Keratinocyte (primary cell): ENCODE measurements around the gene TAF1C. TPM values are rescaled to one million over a fixed set of nuclear protein-coding genes. Genes with fewer than 3 reads are reported as not detected.

ENCODE experiments used
- DNase-seq: peaks from one replicate; pipeline ENCODE4 v3.0.0-alpha.2; 2011; ENCODE audit warnings: low read depth, missing footprints, low spot score
- FAIRE-seq: peaks from 2 replicates; lab custom pipeline; 2011; peaks lifted over from hg19 to GRCh38; lab: Jason Lieb, UNC
- H2AFZ ChIP-seq: 2 replicates; pipeline ENCODE4 v1.6.0; 2012; ENCODE audit warnings: low read length, control low read depth, inconsistent platforms; ENCODE audit not compliant: control insufficient read depth
- H3K27ac ChIP-seq: 2 replicates; pipeline ENCODE4 v1.5.1; 2011; ENCODE audit warnings: low read length; ENCODE audit not compliant: control insufficient read depth, insufficient read depth
- H3K27me3 ChIP-seq: 3 replicates; pipeline ENCODE4 v1.6.0; 2011; ENCODE audit warnings: low read length; ENCODE audit not compliant: control insufficient read depth, insufficient read depth; ENCODE audit errors: extremely low read depth
- H3K36me3 ChIP-seq, 2 experiments: 2 replicates in 1 of 2; 3 replicates in 1 of 2; pipeline ENCODE4 v1.5.1; 2011; ENCODE audit warnings: low read length in 2 of 2, mild to moderate bottlenecking in 1 of 2; ENCODE audit not compliant: control insufficient read depth in 2 of 2, insufficient read depth in 2 of 2; ENCODE audit errors: extremely low read depth in 1 of 2
- H3K4me1 ChIP-seq: 3 replicates; pipeline ENCODE4 v1.5.1; 2011; ENCODE audit warnings: low read length; ENCODE audit not compliant: control insufficient read depth, insufficient read depth; ENCODE audit errors: extremely low read depth
- H3K4me2 ChIP-seq: 3 replicates; pipeline ENCODE4 v1.6.0; 2011; ENCODE audit warnings: low read depth, low read length; ENCODE audit not compliant: control insufficient read depth, insufficient read depth; ENCODE audit errors: extremely low read depth
- H3K4me3 ChIP-seq, 3 experiments: fragments of 200-600 bp in 1 of 3; sonication (generic) in 1 of 3; 2 replicates in 2 of 3; 3 replicates in 1 of 3; pipeline ENCODE4 v1.5.1; 2011 to 2016; ENCODE audit warnings: low read length in 3 of 3, mild to moderate bottlenecking in 3 of 3, control low read depth in 2 of 3, inconsistent platforms in 1 of 3, low read depth in 1 of 3, mixed read lengths in 1 of 3, mixed run types in 1 of 3, moderate library complexity in 1 of 3; ENCODE audit not compliant: control insufficient read depth in 2 of 3, insufficient read depth in 2 of 3; ENCODE audit errors: extremely low read depth in 1 of 3
- H3K79me2 ChIP-seq: 2 replicates; pipeline ENCODE4 v1.6.0; 2012; ENCODE audit warnings: low read length; ENCODE audit not compliant: control insufficient read depth, insufficient read depth
- H3K9ac ChIP-seq: 3 replicates; pipeline ENCODE4 v1.6.0; 2011; ENCODE audit warnings: low read length; ENCODE audit not compliant: control insufficient read depth, insufficient read depth; ENCODE audit errors: extremely low read depth
- H3K9me1 ChIP-seq: 3 replicates; pipeline ENCODE4 v1.6.0; 2011; ENCODE audit warnings: low read length; ENCODE audit not compliant: control insufficient read depth, insufficient read depth; ENCODE audit errors: extremely low read depth
- H3K9me3 ChIP-seq: 2 replicates; pipeline ENCODE4 v1.5.1; 2012; ENCODE audit warnings: low read depth, low read length; ENCODE audit not compliant: control insufficient read depth
- H4K20me1 ChIP-seq: 3 replicates; pipeline ENCODE4 v1.6.0; 2011; ENCODE audit warnings: low read length; ENCODE audit not compliant: control insufficient read depth, insufficient read depth; ENCODE audit errors: extremely low read depth
- EZH2 ChIP-seq: IDR thresholded peaks from one replicate; pipeline ENCODE4 v1.6.1; 2012; ENCODE audit warnings: inconsistent platforms, mild to moderate bottlenecking, low read length, moderate library complexity
- dilution Hi-C: fragments of 300-500 bp; cut with MboI; formaldehyde crosslinking; loops from one replicate; pipeline ENCODE4 v1.7.0; 2020; ENCODE audit warnings: low sequenced_read_pairs; ENCODE audit not compliant: extremely low pct_ligation_motif_present
- polyA plus RNA-seq, 5 experiments: library from polyadenylated mRNA; depleted of rRNA in 3 of 5; stranded (reverse) in 3 of 5; stranded (forward) in 1 of 5; unstranded in 1 of 5; fragments of >200 nt; gene quantifications; 1 replicate in 1 of 5; 2 replicates in 3 of 5; 3 replicates in 1 of 5; pipeline versions ENCODE4 v1.2.1 to v1.2.3, GENCODE V29; 2011 to 2012; ENCODE audit warnings: missing spikeins in 2 of 5, low read depth in 1 of 5, low replicate concordance in 1 of 5
- TF ChIP-seq, protein P1 (sequence below), 3 experiments: IDR thresholded peaks in 1 of 3; conservative IDR thresholded peaks in 1 of 3; optimal IDR thresholded peaks in 1 of 3; 2 replicates in 2 of 3; 3 replicates in 1 of 3; pipeline versions ENCODE3 to v1.5.1; 2011; ENCODE audit warnings: low read length in 3 of 3, mild to moderate bottlenecking in 3 of 3, moderate library complexity in 2 of 3, control low read depth in 1 of 3, inconsistent platforms in 1 of 3; ENCODE audit not compliant: insufficient read depth in 2 of 3; ENCODE audit errors: extremely low read depth in 1 of 3

Gene TAF1C
- polyA plus RNA-seq, 1 donor (not counting 4 experiments of a cell fraction or from before 2014, with no cell fraction given), result 6.5 TPM

DNA sequence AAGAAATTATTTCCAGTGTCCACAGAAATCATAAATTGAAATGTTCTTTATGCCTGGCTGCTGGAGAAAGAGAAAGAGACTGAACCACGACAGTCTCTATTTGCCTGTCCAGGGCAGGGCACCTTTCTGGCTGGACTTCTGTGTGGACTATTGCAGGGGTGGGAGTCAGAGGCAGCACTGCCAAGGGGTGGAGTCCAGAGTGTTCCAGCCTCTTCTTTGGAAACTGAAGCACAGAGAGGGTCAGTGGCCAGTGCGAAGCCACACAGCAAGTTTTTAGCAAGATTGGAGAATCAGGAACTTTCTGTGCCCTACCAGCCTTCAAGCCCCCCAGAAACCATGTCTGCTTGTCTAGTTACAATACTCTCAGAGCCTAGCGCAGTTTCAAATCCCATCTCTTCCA, 37.7 kb upstream of the TAF1C start:
- Histone ChIP-seq H4K20me1 (no peaks in the 10 kb centered on the region), H3K4me3 (no peak overlapping the region), H3K36me3 (no peaks in the 10 kb centered on the region), H3K27ac (no peak overlapping the region), H3K27me3 (no peaks in the 10 kb centered on the region), H3K4me1 (no peaks in the 10 kb centered on the region), H3K9ac (no peak overlapping the region), H3K9me3 (no peaks in the 10 kb centered on the region), H3K79me2 (no peaks in the 10 kb centered on the region), H3K4me2 (no peak overlapping the region), H3K9me1 (no peaks in the 10 kb centered on the region), H2AFZ (no peak overlapping the region)
- TF ChIP-seq, protein P1, sequence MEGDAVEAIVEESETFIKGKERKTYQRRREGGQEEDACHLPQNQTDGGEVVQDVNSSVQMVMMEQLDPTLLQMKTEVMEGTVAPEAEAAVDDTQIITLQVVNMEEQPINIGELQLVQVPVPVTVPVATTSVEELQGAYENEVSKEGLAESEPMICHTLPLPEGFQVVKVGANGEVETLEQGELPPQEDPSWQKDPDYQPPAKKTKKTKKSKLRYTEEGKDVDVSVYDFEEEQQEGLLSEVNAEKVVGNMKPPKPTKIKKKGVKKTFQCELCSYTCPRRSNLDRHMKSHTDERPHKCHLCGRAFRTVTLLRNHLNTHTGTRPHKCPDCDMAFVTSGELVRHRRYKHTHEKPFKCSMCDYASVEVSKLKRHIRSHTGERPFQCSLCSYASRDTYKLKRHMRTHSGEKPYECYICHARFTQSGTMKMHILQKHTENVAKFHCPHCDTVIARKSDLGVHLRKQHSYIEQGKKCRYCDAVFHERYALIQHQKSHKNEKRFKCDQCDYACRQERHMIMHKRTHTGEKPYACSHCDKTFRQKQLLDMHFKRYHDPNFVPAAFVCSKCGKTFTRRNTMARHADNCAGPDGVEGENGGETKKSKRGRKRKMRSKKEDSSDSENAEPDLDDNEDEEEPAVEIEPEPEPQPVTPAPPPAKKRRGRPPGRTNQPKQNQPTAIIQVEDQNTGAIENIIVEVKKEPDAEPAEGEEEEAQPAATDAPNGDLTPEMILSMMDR (optimal IDR thresholded peaks at IDR 0.05 in 1 of 3, IDR thresholded peaks at IDR 0.05 in 1 of 3, conservative IDR thresholded peaks at IDR 0.05 in 1 of 3; ENCODE audit: extremely low read depth in 1 of 3, insufficient read depth in 2 of 3, low read length in 3 of 3), result no peak
- TF ChIP-seq EZH2, result no peak
- dilution Hi-C loops, result no loop called here
- no peak for DNase-seq
- no peak for FAIRE-seq

DNA sequence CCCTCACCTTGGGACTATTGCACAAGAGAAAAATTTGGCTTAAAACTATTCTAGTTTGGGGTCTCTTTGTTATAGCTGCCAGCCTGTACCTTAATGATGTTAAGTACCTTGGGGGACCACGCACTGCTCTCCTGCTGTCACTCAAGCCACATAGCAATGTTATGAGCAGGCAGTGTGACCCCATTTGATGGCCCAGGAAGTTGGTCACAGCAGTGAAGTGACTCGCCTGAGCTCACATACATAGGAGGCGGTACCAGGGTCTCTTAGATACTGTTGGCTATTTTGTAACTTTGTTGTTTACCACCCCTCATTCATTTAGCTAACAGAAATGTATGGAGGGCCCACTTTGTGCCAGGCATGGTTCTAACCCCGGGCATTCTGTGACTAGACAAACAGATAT, 36.6 kb upstream of the TAF1C start:
- Histone ChIP-seq H3K4me2 (no peak overlapping the region), H3K27me3 (peaks cover 7% of the 10 kb centered on the region), H3K4me3 (no peak overlapping the region), H3K4me1 (no peaks in the 10 kb centered on the region), H3K9me1 (no peaks in the 10 kb centered on the region), H4K20me1 (no peaks in the 10 kb centered on the region), H3K27ac (no peak overlapping the region), H3K9me3 (no peaks in the 10 kb centered on the region), H2AFZ (no peak overlapping the region), H3K79me2 (no peaks in the 10 kb centered on the region), H3K36me3 (no peaks in the 10 kb centered on the region), H3K9ac (no peak overlapping the region)
- TF ChIP-seq, protein P1 (optimal IDR thresholded peaks at IDR 0.05 in 1 of 3, IDR thresholded peaks at IDR 0.05 in 1 of 3, conservative IDR thresholded peaks at IDR 0.05 in 1 of 3; ENCODE audit: extremely low read depth in 1 of 3, insufficient read depth in 2 of 3, low read length in 3 of 3), result no peak
- TF ChIP-seq EZH2, result no peak
- dilution Hi-C loops, result no loop called here
- no peak for DNase-seq
- no peak for FAIRE-seq
